ENCODE results near the gene OR5B17.

The OR5B17 gene

GRCh38 chr11:58316142-58316541 lies 42.7 kb downstream of the OR5B17 start:
- POLR2A ChIA-PET = no interaction called here
- no peak for DNase-seq (ENCODE audit: low read depth, low spot score)
- no peak for TF ChIP-seq CTCF (IDR thresholded peaks at IDR 0.05; ENCODE audit: insufficient read depth, low read length, missing control alignments)
- CTCF ChIA-PET = no interaction called here
- H3K4me3 ChIP-seq (ENCODE audit: low read depth, low read length) = no peak overlapping the region

All from AG04449 (cell line).